Astrocyte of the hippocampus (primary cell): ENCODE measurements around the gene FAM210B.
"Not testable (repeated sequence)": the region's sequence is repeated elsewhere in the genome, so short reads cannot be mapped to it uniquely, and the experiment has no call there.

ENCODE experiments used
- DNase-seq: peaks from one replicate; pipeline ENCODE4 v3.0.0; 2011; ENCODE audit warnings: low read depth, low spot score

The FAM210B gene

GRCh38 chr20:56360908-56361205, 2.1 kb downstream of the FAM210B start:
- DNase-seq, result no peak

- no peak for DNase-seq
These were observed 3.1 kb downstream of the FAM210B start for GRCh38 chr20:56361900-56362299.

- no peak for DNase-seq
These were observed 4.1 kb downstream of the FAM210B start for GRCh38 chr20:56362833-56363413.

GRCh38 chr20:56363491-56363890, 4.7 kb downstream of the FAM210B start:
- no peak for DNase-seq

- DNase-seq, result no peak
These were observed 9.8 kb downstream of the FAM210B start for GRCh38 chr20:56368351-56369134.

- DNase-seq, result no peak
These were observed 10.4 kb downstream of the FAM210B start for GRCh38 chr20:56369179-56369578.

- no peak for DNase-seq
These were observed 13.2 kb downstream of the FAM210B start for GRCh38 chr20:56371977-56372376.

- DNase-seq, result no peak
These were observed 14.1 kb downstream of the FAM210B start for GRCh38 chr20:56372850-56373249.

GRCh38 chr20:56373942-56374341, 15.2 kb downstream of the FAM210B start:
- peak; percentile 70 for DNase-seq

GRCh38 chr20:56376331-56376730, 17.6 kb downstream of the FAM210B start:
- DNase-seq, result no peak

- DNase-seq, result no peak
These were observed 19.6 kb downstream of the FAM210B start for GRCh38 chr20:56378386-56378785.

GRCh38 chr20:56380375-56380774, 21.6 kb downstream of the FAM210B start:
- peak; percentile 37 for DNase-seq

GRCh38 chr20:56381501-56381900, 22.7 kb downstream of the FAM210B start:
- no peak for DNase-seq

- no peak for DNase-seq
These were observed 23.9 kb downstream of the FAM210B start for GRCh38 chr20:56382696-56383095.

GRCh38 chr20:56383334-56383733, 24.6 kb downstream of the FAM210B start:
- DNase-seq, result no peak

- DNase-seq, result no peak
These were observed 26.4 kb downstream of the FAM210B start for GRCh38 chr20:56385130-56385529.

GRCh38 chr20:56386219-56386618, 27.4 kb downstream of the FAM210B start:
- DNase-seq, result no peak

GRCh38 chr20:56388882-56389281, 30.1 kb downstream of the FAM210B start:
- DNase-seq, result no peak

GRCh38 chr20:56389807-56390206, 31.0 kb downstream of the FAM210B start:
- DNase-seq, result no peak

GRCh38 chr20:56390396-56390795, 31.6 kb downstream of the FAM210B start:
- not testable (repeated sequence) for DNase-seq

- no peak for DNase-seq
These were observed 32.3 kb downstream of the FAM210B start for GRCh38 chr20:56391037-56391436.

GRCh38 chr20:56391596-56392131, 32.9 kb downstream of the FAM210B start:
- peak; percentile 20 for DNase-seq
